K562 (cell line): ENCODE data around the gene PCP2. TPM values are rescaled to one million over a fixed set of nuclear protein-coding genes. Genes with fewer than 3 reads are reported as not detected.

ENCODE experiments used
- BCOR ChIP-seq: fragments of 450-650 bp; IDR thresholded peaks from 2 replicates; pipeline ENCODE4 v1.6.1; 2016
- ESRRB ChIP-seq: fragments of 250-450 bp; sonication (Bioruptor Pico); IDR thresholded peaks from 2 replicates; pipeline ENCODE4 v1.5.0; 2020; ENCODE audit warnings: mild to moderate bottlenecking, moderate library complexity, borderline replicate concordance
- ETV5 ChIP-seq: sonication (generic); formaldehyde crosslinking; IDR thresholded peaks from 2 replicates; pipeline ENCODE4 v1.4.0; 2020; ENCODE audit warnings: low read depth, mild to moderate bottlenecking, missing genetic modification reagents
- HEY1 ChIP-seq: fragments of 250-450 bp; sonication (Bioruptor Pico); IDR thresholded peaks from 2 replicates; pipeline ENCODE4 v1.5.0; 2020; ENCODE audit warnings: mild to moderate bottlenecking, moderate library complexity, borderline replicate concordance
- HMG20A ChIP-seq: fragments of 450-650 bp; formaldehyde crosslinking; conservative IDR thresholded peaks from 2 replicates; pipeline ENCODE4 v1.4.0; 2020; ENCODE audit warnings: mild to moderate bottlenecking, mixed read lengths
- MTA1 ChIP-seq: fragments of 450-650 bp; IDR thresholded peaks from 2 replicates; pipeline ENCODE4 v1.6.1; 2017; ENCODE audit warnings: borderline replicate concordance
- RAD21 ChIP-seq, 2 experiments: fragments of 250-450 bp in 1 of 2; fragments of 450-650 bp in 1 of 2; sonication (Bioruptor Pico) in 1 of 2; formaldehyde crosslinking in 1 of 2; IDR thresholded peaks in 1 of 2; conservative IDR thresholded peaks in 1 of 2; 2 replicates each; pipeline versions ENCODE4 v1.4.0 to v1.8.0; 2020 to 2022; ENCODE audit warnings: mild to moderate bottlenecking in 2 of 2, moderate library complexity in 1 of 2
- RNF219 ChIP-seq: fragments of 250-450 bp; sonication (Bioruptor Pico); IDR thresholded peaks from 2 replicates; pipeline ENCODE4 v1.5.0; 2022; ENCODE audit warnings: mild to moderate bottlenecking
- SIN3A ChIP-seq, 2 experiments: fragments of 150-350 bp in 1 of 2; IDR thresholded peaks; 2 replicates each; pipeline ENCODE4 v1.6.1; 2011 to 2016; ENCODE audit warnings: borderline replicate concordance in 2 of 2, low read depth in 2 of 2, low read length in 2 of 2, mild to moderate bottlenecking in 2 of 2, moderate library complexity in 2 of 2; ENCODE audit not compliant: control insufficient read depth in 1 of 2
- SMAD4 ChIP-seq: fragments of 250-450 bp; sonication (Bioruptor Pico); conservative IDR thresholded peaks from 2 replicates; pipeline ENCODE4 v1.8.0; 2021; ENCODE audit warnings: inconsistent platforms, mild to moderate bottlenecking, moderate library complexity
- SMARCE1 ChIP-seq: fragments of 450-650 bp; IDR thresholded peaks from 2 replicates; pipeline ENCODE4 v1.7.1; 2016; ENCODE audit warnings: mild to moderate bottlenecking
- SOX6 ChIP-seq: fragments of 450-650 bp; IDR thresholded peaks from 2 replicates; pipeline ENCODE4 v1.6.1; 2014; ENCODE audit warnings: mild to moderate bottlenecking
- SP1 ChIP-seq: sonication (generic); formaldehyde crosslinking; IDR thresholded peaks from 2 replicates; pipeline ENCODE4 v1.8.1; 2022; ENCODE audit warnings: mild to moderate bottlenecking, missing genetic modification reagents
- TARDBP ChIP-seq: fragments of 450-650 bp; IDR thresholded peaks from 2 replicates; pipeline ENCODE4 v1.6.1; 2016
- ZNF146 ChIP-seq: IDR thresholded peaks from one replicate; pipeline ENCODE4 v1.6.1; 2018; ENCODE audit warnings: missing compliant biosample characterization; ENCODE audit not compliant: unreplicated experiment
- ZNF347 ChIP-seq: fragments of 450-650 bp; formaldehyde crosslinking; IDR thresholded peaks from 2 replicates; pipeline ENCODE4 v1.4.0; 2020; ENCODE audit warnings: low read depth, mild to moderate bottlenecking, moderate library complexity
- ZNF766 ChIP-seq: fragments of 200-800 bp; sonication (Bioruptor generic); conservative IDR thresholded peaks from 2 replicates; pipeline ENCODE4 v1.6.1; 2016; ENCODE audit warnings: missing genetic modification characterization, missing compliant biosample characterization
- polyA plus RNA-seq, 8 experiments: library from polyadenylated mRNA; depleted of rRNA in 4 of 8; stranded (reverse) in 5 of 8; unstranded in 3 of 8; fragments of >200 nt; fragmentation: Nextera tagmentation in 2 of 8; fragmentation: Illumina TruSeq in 1 of 8; extraction: Ambion mirVana in 2 of 8; extraction: Trizol in 1 of 8; gene quantifications; 2 replicates each; pipeline versions ENCODE4 v1.2.1 to v1.2.3, GENCODE V29; 2011 to 2014; ENCODE audit warnings: inconsistent platforms in 1 of 8, missing spikeins in 1 of 8
- total RNA-seq, 7 experiments: library from RNA; depleted of rRNA in 6 of 7; stranded (reverse); fragments of >200 nt in 6 of 7; fragmentation: Illumina TruSeq in 2 of 7; extraction: Trizol in 2 of 7; gene quantifications; 2 replicates each; pipeline versions ENCODE4 v1.2.1 to v1.2.3, GENCODE V29; 2011 to 2021; ENCODE audit warnings: low replicate concordance in 1 of 7
- TF ChIP-seq, protein P1 (sequence below), 2 experiments: fragments of 450-650 bp in 1 of 2; sonication (generic) in 1 of 2; formaldehyde crosslinking in 1 of 2; IDR thresholded peaks in 1 of 2; conservative IDR thresholded peaks in 1 of 2; 2 replicates each; pipeline versions ENCODE4 v1.6.1 to v1.8.1; 2016 to 2023; ENCODE audit warnings: mild to moderate bottlenecking in 2 of 2, moderate library complexity in 2 of 2, inconsistent platforms in 1 of 2, missing genetic modification reagents in 1 of 2
- TF ChIP-seq, protein P2 (sequence below): fragments of 150-350 bp; IDR thresholded peaks from 2 replicates; pipeline ENCODE4 v1.6.1; 2014; ENCODE audit warnings: low read depth, mild to moderate bottlenecking, low read length, borderline replicate concordance

The PCP2 gene
- total and polyA plus RNA-seq, 9 of the 15 experiments (the other 6 are each of a cell fraction or from before 2014, with no cell fraction given), result 0.17 to 1.3 (median 0.49) TPM; not detected in 3

- TF ChIP-seq MTA1 (peak; percentile 16; the same call in 1 of the 2 replicates), ZNF766 (CRISPR knock-in tag) (peak; percentile 74; the same call in 1 of the 2 replicates), ESRRB (CRISPR knock-in tag) (no peak), SP1 (CRISPR knock-in tag) (peak; percentile 63; the same call in 1 of the 2 replicates), TARDBP (no peak), BCOR (0 out of 2 replicates have a peak, but pooled peaks have one; percentile 6), HMG20A (CRISPR knock-in tag) (no peak), ZNF347 (CRISPR knock-in tag) (no peak), SOX6 (peak; percentile 73), RAD21 (CRISPR knock-in tag; conservative IDR thresholded peaks at IDR 0.05 in 1 of 2, IDR thresholded peaks at IDR 0.05 in 1 of 2) (peak; percentile 71 to 79), SIN3A (IDR thresholded peaks at IDR 0.05; ENCODE audit: borderline replicate concordance in 2 of 2, control insufficient read depth in 1 of 2, low read depth in 2 of 2, low read length in 2 of 2) (no peak), SMAD4 (CRISPR knock-in tag) (peak; percentile 99), ZNF146 (CRISPR knock-in tag) (no peak), HEY1 (CRISPR knock-in tag) (no peak), ETV5 (CRISPR knock-in tag) (peak; percentile 64; the same call in 1 of the 2 replicates), RNF219 (no peak), SMARCE1 (peak; percentile 35; the same call in 1 of the 2 replicates)
- TF ChIP-seq, protein P1, sequence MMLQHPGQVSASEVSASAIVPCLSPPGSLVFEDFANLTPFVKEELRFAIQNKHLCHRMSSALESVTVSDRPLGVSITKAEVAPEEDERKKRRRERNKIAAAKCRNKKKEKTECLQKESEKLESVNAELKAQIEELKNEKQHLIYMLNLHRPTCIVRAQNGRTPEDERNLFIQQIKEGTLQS (IDR thresholded peaks at IDR 0.05), result peak; percentile 96
- TF ChIP-seq, protein P1 (CRISPR knock-in tag; conservative IDR thresholded peaks at IDR 0.05), result no peak; the same call in none of the 2 replicates
- TF ChIP-seq, protein P2, sequence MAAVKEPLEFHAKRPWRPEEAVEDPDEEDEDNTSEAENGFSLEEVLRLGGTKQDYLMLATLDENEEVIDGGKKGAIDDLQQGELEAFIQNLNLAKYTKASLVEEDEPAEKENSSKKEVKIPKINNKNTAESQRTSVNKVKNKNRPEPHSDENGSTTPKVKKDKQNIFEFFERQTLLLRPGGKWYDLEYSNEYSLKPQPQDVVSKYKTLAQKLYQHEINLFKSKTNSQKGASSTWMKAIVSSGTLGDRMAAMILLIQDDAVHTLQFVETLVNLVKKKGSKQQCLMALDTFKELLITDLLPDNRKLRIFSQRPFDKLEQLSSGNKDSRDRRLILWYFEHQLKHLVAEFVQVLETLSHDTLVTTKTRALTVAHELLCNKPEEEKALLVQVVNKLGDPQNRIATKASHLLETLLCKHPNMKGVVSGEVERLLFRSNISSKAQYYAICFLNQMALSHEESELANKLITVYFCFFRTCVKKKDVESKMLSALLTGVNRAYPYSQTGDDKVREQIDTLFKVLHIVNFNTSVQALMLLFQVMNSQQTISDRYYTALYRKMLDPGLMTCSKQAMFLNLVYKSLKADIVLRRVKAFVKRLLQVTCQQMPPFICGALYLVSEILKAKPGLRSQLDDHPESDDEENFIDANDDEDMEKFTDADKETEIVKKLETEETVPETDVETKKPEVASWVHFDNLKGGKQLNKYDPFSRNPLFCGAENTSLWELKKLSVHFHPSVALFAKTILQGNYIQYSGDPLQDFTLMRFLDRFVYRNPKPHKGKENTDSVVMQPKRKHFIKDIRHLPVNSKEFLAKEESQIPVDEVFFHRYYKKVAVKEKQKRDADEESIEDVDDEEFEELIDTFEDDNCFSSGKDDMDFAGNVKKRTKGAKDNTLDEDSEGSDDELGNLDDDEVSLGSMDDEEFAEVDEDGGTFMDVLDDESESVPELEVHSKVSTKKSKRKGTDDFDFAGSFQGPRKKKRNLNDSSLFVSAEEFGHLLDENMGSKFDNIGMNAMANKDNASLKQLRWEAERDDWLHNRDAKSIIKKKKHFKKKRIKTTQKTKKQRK, result no peak
Measured at GRCh38 chr19:7652061-7652641, 18.6 kb upstream of the PCP2 start (continued).
